Dendritic cell treated with granulocyte-macrophage colony-stimulating factor and Interleukin-4, amounts not matched to agents 40 ng/mL and 50 ng/mL, for 4 days (primary cell): Measurements from ENCODE around the gene SDHAF3.

Experiments used
- H3K27ac Mint-ChIP-seq: one replicate; pipeline ENCODE4 v1.8.0; 2022; ENCODE audit warnings: mild to moderate bottlenecking, mixed read lengths
- H3K27me3 Mint-ChIP-seq: one replicate; pipeline ENCODE4 v1.8.0; 2022; ENCODE audit warnings: mild to moderate bottlenecking, mixed read lengths
- H3K36me3 Mint-ChIP-seq: one replicate; pipeline ENCODE4 v1.8.0; 2022; ENCODE audit warnings: low read depth, mixed read lengths
- H3K4me1 Mint-ChIP-seq: one replicate; pipeline ENCODE4 v1.8.0; 2022; ENCODE audit warnings: low read depth, mixed read lengths
- H3K4me3 Mint-ChIP-seq: one replicate; pipeline ENCODE4 v1.8.0; 2022; ENCODE audit warnings: mild to moderate bottlenecking, moderate library complexity, mixed read lengths
- H3K9me3 Mint-ChIP-seq: one replicate; pipeline ENCODE4 v1.8.0; 2022; ENCODE audit warnings: mixed read lengths
- intact Hi-C: fragments of 100-400 bp; cut with micrococcal nuclease; formaldehyde crosslinking; loops from one replicate; pipeline ENCODE4 v1.15.0; 2022

SDHAF3 gene

GRCh38 chr7:97215556-97215955, 98.1 kb downstream of the SDHAF3 start:
- Mint-ChIP-seq H3K4me1 (no peaks in the 10 kb centered on the region), H3K9me3 (peaks cover 45% of the 10 kb centered on the region), H3K27me3 (no peaks in the 10 kb centered on the region), H3K36me3 (no peaks in the 10 kb centered on the region), H3K27ac (no peak overlapping the region), H3K4me3 (no peak overlapping the region)
- intact Hi-C loops, result loop anchor here (10.0 kb wide), 1 partner anchor 59 kb away; no protein-coding TSS in a partner anchor

- intact Hi-C loops, result loop anchor here (10.0 kb wide), 1 partner anchor 56 kb away; no protein-coding TSS in a partner anchor
- no peaks in the 10 kb centered on the region for H3K27me3 Mint-ChIP-seq
- H3K9me3 Mint-ChIP-seq, result peaks cover 24% of the 10 kb centered on the region
- no peak overlapping the region for H3K4me3 Mint-ChIP-seq
- no peak overlapping the region for H3K27ac Mint-ChIP-seq
- H3K36me3 Mint-ChIP-seq, result no peaks in the 10 kb centered on the region
- H3K4me1 Mint-ChIP-seq, result no peaks in the 10 kb centered on the region
These were observed 101.3 kb downstream of the SDHAF3 start for GRCh38 chr7:97218767-97219166.

- intact Hi-C loops, result loop anchor here (10.0 kb wide), 1 partner anchor 56 kb away; no protein-coding TSS in a partner anchor
- no peaks in the 10 kb centered on the region for H3K36me3 Mint-ChIP-seq
- H3K4me1 Mint-ChIP-seq, result no peaks in the 10 kb centered on the region
- no peak overlapping the region for H3K4me3 Mint-ChIP-seq
- H3K9me3 Mint-ChIP-seq, result peaks cover 20% of the 10 kb centered on the region
- no peak overlapping the region for H3K27ac Mint-ChIP-seq
- H3K27me3 Mint-ChIP-seq, result no peaks in the 10 kb centered on the region
These were observed 101.7 kb downstream of the SDHAF3 start for GRCh38 chr7:97219237-97219636.

GRCh38 chr7:97224316-97224715, 106.8 kb downstream of the SDHAF3 start:
- no peaks in the 10 kb centered on the region for H3K27me3 Mint-ChIP-seq
- intact Hi-C loops, result no loop called here
- no peaks in the 10 kb centered on the region for H3K4me1 Mint-ChIP-seq
- no peaks in the 10 kb centered on the region for H3K36me3 Mint-ChIP-seq
- no peak overlapping the region for H3K4me3 Mint-ChIP-seq
- no peaks in the 10 kb centered on the region for H3K9me3 Mint-ChIP-seq
- no peak overlapping the region for H3K27ac Mint-ChIP-seq

GRCh38 chr7:97226541-97226940, 109.0 kb downstream of the SDHAF3 start:
- Mint-ChIP-seq H3K36me3 (no peaks in the 10 kb centered on the region), H3K4me3 (no peak overlapping the region), H3K9me3 (no peaks in the 10 kb centered on the region), H3K4me1 (no peaks in the 10 kb centered on the region), H3K27me3 (no peaks in the 10 kb centered on the region), H3K27ac (no peak overlapping the region)
- intact Hi-C loops, result no loop called here
